ENCODE results near the gene DVL1. TPM values are rescaled to one million over a fixed set of nuclear protein-coding genes. Genes with fewer than 3 reads are reported as not detected.

Gene DVL1
- polyA plus RNA-seq, 1 donor from 2014 or later, result 100 TPM

GRCh38 chr1:1336931-1337792, 12.1 kb downstream of the DVL1 start:
- H3K9me3 ChIP-seq (ENCODE audit: low read length), result no peaks in the 10 kb centered on the region

More at GRCh38 chr1:1336931-1337792, 12.1 kb downstream of the DVL1 start:
- H3K9me2 ChIP-seq (ENCODE audit: insufficient read depth, low read length), result no peaks in the 10 kb centered on the region
- TF ChIP-seq REST (IDR thresholded peaks at IDR 0.05; ENCODE audit: borderline replicate concordance), result no peak
- no peak for TF ChIP-seq MXI1 (conservative IDR thresholded peaks at IDR 0.05; ENCODE audit: poor library complexity, severe bottlenecking)
- no peak for TF ChIP-seq EP300 (conservative IDR thresholded peaks at IDR 0.05; ENCODE audit: poor library complexity, severe bottlenecking)
- TF ChIP-seq POLR2AphosphoS5 (IDR thresholded peaks at IDR 0.05), result no peak
- no peak for TF ChIP-seq RAD21 (conservative IDR thresholded peaks at IDR 0.05)
- TF ChIP-seq EZH2 (IDR thresholded peaks at IDR 0.05; ENCODE audit: borderline replicate concordance, insufficient read depth, low read length, poor library complexity, severe bottlenecking), result no peak
- no peak for TF ChIP-seq TAF1 (IDR thresholded peaks at IDR 0.05; ENCODE audit: low read depth)
- no peak for TF ChIP-seq CTCF (IDR thresholded peaks at IDR 0.05; ENCODE audit: poor library complexity, severe bottlenecking)
- TF ChIP-seq SMC3 (conservative IDR thresholded peaks at IDR 0.05; ENCODE audit: poor library complexity), result no peak
- H4K20me1 ChIP-seq (ENCODE audit: insufficient read depth), result no peaks in the 10 kb centered on the region
- H3K79me2 ChIP-seq (replicated peaks; ENCODE audit: insufficient read depth, low read length), result no peaks in the 10 kb centered on the region
- H3F3A ChIP-seq (ENCODE audit: insufficient read depth, low read length, poor library complexity, severe bottlenecking), result no peaks in the 10 kb centered on the region
- no peaks in the 10 kb centered on the region for H3K27me3 ChIP-seq (ENCODE audit: insufficient read depth, low read depth, low read length)
- no peak overlapping the region for H3K4me3 ChIP-seq (ENCODE audit: low read length)
- H3K4me2 ChIP-seq (ENCODE audit: low read length), result no peak overlapping the region
- no peak overlapping the region for H2AFZ ChIP-seq (ENCODE audit: low read depth, low read length)
- H3K9ac ChIP-seq (ENCODE audit: low read length), result no peak overlapping the region
- H3K36me3 ChIP-seq (ENCODE audit: insufficient read depth, low read length), result no peaks in the 10 kb centered on the region
- H3K27ac ChIP-seq (ENCODE audit: low read length), result no peak overlapping the region
